Lower lobe of right lung (tissue), 2 donors: Measurements from ENCODE around the gene ARHGAP22. TPM values are rescaled to one million over a fixed set of nuclear protein-coding genes. Genes with fewer than 3 reads are reported as not detected.

ENCODE experiments used
- ATAC-seq, 2 donors: fragments of 200-7000 bp; cut with Tn5 transposase; one replicate each; pipeline ENCODE4 v1.9.1; 2020 to 2022; ENCODE audit warnings: mild to moderate bottlenecking in 2 of 2, moderate library complexity in 2 of 2
- DNase-seq: peaks from one replicate; pipeline ENCODE4 v3.0.0-alpha.2; 2020
- H3K27ac ChIP-seq: fragments of 200-600 bp; one replicate; pipeline ENCODE4 v1.8.0; 2022
- H3K27me3 ChIP-seq: fragments of 200-600 bp; one replicate; pipeline ENCODE4 v1.8.0; 2022; ENCODE audit warnings: low read depth
- H3K36me3 ChIP-seq: fragments of 200-600 bp; one replicate; pipeline ENCODE4 v1.8.0; 2022; ENCODE audit warnings: mild to moderate bottlenecking
- H3K4me1 ChIP-seq: fragments of 200-600 bp; one replicate; pipeline ENCODE4 v1.8.0; 2022
- H3K4me3 ChIP-seq: fragments of 200-600 bp; one replicate; pipeline ENCODE4 v1.8.0; 2022; ENCODE audit warnings: mild to moderate bottlenecking
- H3K9me3 ChIP-seq: fragments of 200-600 bp; one replicate; pipeline ENCODE4 v1.8.0; 2022
- CTCF ChIP-seq: fragments of 200-600 bp; IDR thresholded peaks from one replicate; pipeline ENCODE4 v1.8.0; 2022; ENCODE audit warnings: antibody characterized with exemption, mild to moderate bottlenecking
- intact Hi-C: fragments of 100-400 bp; cut with DNase I; formaldehyde crosslinking; loops from one replicate; pipeline ENCODE4 v1.11.0; 2022
- total RNA-seq: library from RNA; stranded (reverse); fragmentation: NEBNext Ultra II Directional; extraction: Animal tissue kit (Norgen Biotek cat#: 25700); gene quantifications from one replicate; pipeline ENCODE4 v1.2.1, GENCODE V29; 2021
- donor health status: DM: no; HTN: yes; CAD: no; lungs with severe emphysema.

Gene ARHGAP22
- total RNA-seq, 1 donor from 2014 or later = 9.6 TPM

GRCh38 chr10:48461623-48462481, 143.0 kb downstream of the ARHGAP22 start:
- intact Hi-C loops = no loop called here
- ATAC-seq (no peak), DNase-seq (no peak)
- TF ChIP-seq CTCF = no peak
- Histone ChIP-seq H3K27me3 (peaks cover 6% of the 10 kb centered on the region), H3K36me3 (no peaks in the 10 kb centered on the region), H3K9me3 (no peaks in the 10 kb centered on the region), H3K4me3 (no peak overlapping the region), H3K27ac (no peak overlapping the region), H3K4me1 (no peaks in the 10 kb centered on the region)

- Histone ChIP-seq H3K36me3 (no peaks in the 10 kb centered on the region), H3K27me3 (no peaks in the 10 kb centered on the region), H3K27ac (no peak overlapping the region), H3K4me1 (no peaks in the 10 kb centered on the region), H3K9me3 (no peaks in the 10 kb centered on the region), H3K4me3 (no peak overlapping the region)
- no peak for ATAC-seq
- no peak for TF ChIP-seq CTCF
- DNase-seq = no peak
- intact Hi-C loops = no loop called here
Observed at GRCh38 chr10:48460182-48460581, 144.7 kb downstream of the ARHGAP22 start.

GRCh38 chr10:48459270-48460150, 145.4 kb downstream of the ARHGAP22 start:
- no peak overlapping the region for H3K4me3 ChIP-seq

GRCh38 chr10:48458662-48459048, 146.2 kb downstream of the ARHGAP22 start:
- Histone ChIP-seq H3K27ac (no peak overlapping the region), H3K27me3 (no peaks in the 10 kb centered on the region), H3K9me3 (no peaks in the 10 kb centered on the region), H3K4me3 (no peak overlapping the region), H3K36me3 (no peaks in the 10 kb centered on the region), H3K4me1 (no peaks in the 10 kb centered on the region)
- intact Hi-C loops = no loop called here
- ATAC-seq = no peak
- TF ChIP-seq CTCF = no peak
- no peak for DNase-seq

More at GRCh38 chr10:48459270-48460150, 145.4 kb downstream of the ARHGAP22 start:
- Histone ChIP-seq H3K27ac (no peak overlapping the region), H3K27me3 (no peaks in the 10 kb centered on the region), H3K9me3 (no peaks in the 10 kb centered on the region), H3K36me3 (no peaks in the 10 kb centered on the region), H3K4me1 (no peaks in the 10 kb centered on the region)
- TF ChIP-seq CTCF = no peak
- ATAC-seq (no peak), DNase-seq (no peak)
- intact Hi-C loops = no loop called here

GRCh38 chr10:48457949-48458661, 146.8 kb downstream of the ARHGAP22 start:
- DNase-seq = no peak

More at GRCh38 chr10:48457949-48458661, 146.8 kb downstream of the ARHGAP22 start:
- intact Hi-C loops = no loop called here
- H3K27ac ChIP-seq = no peak overlapping the region
- no peak for TF ChIP-seq CTCF
- no peaks in the 10 kb centered on the region for H3K4me1 ChIP-seq
- H3K27me3 ChIP-seq = no peaks in the 10 kb centered on the region
- ATAC-seq = no peak
- no peaks in the 10 kb centered on the region for H3K36me3 ChIP-seq
- no peak overlapping the region for H3K4me3 ChIP-seq
- H3K9me3 ChIP-seq = no peaks in the 10 kb centered on the region
